Cardiac muscle cell (in vitro differentiated cells and primary cell): ENCODE data around the gene UBE2B. TPM values are rescaled to one million over a fixed set of nuclear protein-coding genes. Genes with fewer than 3 reads are reported as not detected.

ENCODE experiments used
- DNase-seq, 2 donors: peaks; one replicate each; pipeline versions ENCODE4 v3.0.0 to v3.0.0-alpha.2; 2010 to 2017; ENCODE audit warnings: low read depth in 1 of 2, low spot score in 1 of 2
- H3K27ac ChIP-seq: fragments of 200-600 bp; sonication (generic); 2 replicates; pipeline ENCODE4 v1.5.1; 2016
- H3K27me3 ChIP-seq: fragments of 200-600 bp; sonication (generic); 2 replicates; pipeline ENCODE4 v1.6.0; 2016; ENCODE audit warnings: control low read depth
- H3K36me3 ChIP-seq: fragments of 200-600 bp; sonication (generic); 2 replicates; pipeline ENCODE4 v1.5.1; 2016; ENCODE audit warnings: control low read depth
- H3K4me1 ChIP-seq: fragments of 200-600 bp; sonication (generic); 2 replicates; pipeline ENCODE4 v1.8.1; 2017; ENCODE audit warnings: low read depth, mild to moderate bottlenecking, mixed run types
- H3K4me3 ChIP-seq: fragments of 200-600 bp; sonication (generic); 2 replicates; pipeline ENCODE4 v1.5.1; 2016; ENCODE audit warnings: mild to moderate bottlenecking
- H3K9me3 ChIP-seq: fragments of 200-600 bp; sonication (generic); 2 replicates; pipeline ENCODE4 v1.5.1; 2017; ENCODE audit warnings: low read depth, mild to moderate bottlenecking, control low read depth
- polyA plus RNA-seq: library from polyadenylated mRNA; unstranded; fragments of >200 nt; fragmentation: Nextera tagmentation; extraction: Ambion mirVana; gene quantifications from 2 replicates; pipeline ENCODE4 v1.2.1, GENCODE V29; 2016
- total RNA-seq: library from RNA; depleted of rRNA; stranded (reverse); fragments of >200 nt; gene quantifications from 2 replicates; pipeline ENCODE4 v1.2.3, GENCODE V29; 2016
- TF ChIP-seq, protein P1 (sequence below): IDR thresholded peaks from 2 replicates; pipeline ENCODE4 v1.5.1; 2012; ENCODE audit warnings: low read depth, mild to moderate bottlenecking, low read length

UBE2B gene
- total and polyA plus RNA-seq, 2 experiments from 2014 or later = 17.8 to 164 TPM

DNA sequence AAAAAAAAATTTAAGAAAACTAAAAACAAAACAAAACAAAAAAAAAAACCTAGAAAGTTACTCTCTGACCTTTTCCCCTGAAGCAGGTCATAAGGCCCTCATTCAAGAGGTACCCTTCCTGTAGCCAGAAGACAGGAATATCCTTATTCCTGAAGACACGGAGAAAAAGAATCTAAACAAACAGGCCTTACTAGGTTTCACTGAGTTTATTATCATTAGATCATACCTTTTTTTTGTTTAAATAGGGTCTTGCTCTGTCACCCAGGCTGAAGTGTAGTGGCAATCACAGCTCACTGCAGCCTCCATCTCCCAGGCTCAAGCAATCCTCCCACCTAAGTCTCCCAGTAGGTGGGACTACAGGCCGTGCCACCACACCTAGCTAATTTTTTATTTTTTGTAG is 52.0 kb downstream of the UBE2B start:
- DNase-seq = no peak
- no peaks in the 10 kb centered on the region for H3K36me3 ChIP-seq
- H3K4me3 ChIP-seq = no peak overlapping the region
- TF ChIP-seq, protein P1, sequence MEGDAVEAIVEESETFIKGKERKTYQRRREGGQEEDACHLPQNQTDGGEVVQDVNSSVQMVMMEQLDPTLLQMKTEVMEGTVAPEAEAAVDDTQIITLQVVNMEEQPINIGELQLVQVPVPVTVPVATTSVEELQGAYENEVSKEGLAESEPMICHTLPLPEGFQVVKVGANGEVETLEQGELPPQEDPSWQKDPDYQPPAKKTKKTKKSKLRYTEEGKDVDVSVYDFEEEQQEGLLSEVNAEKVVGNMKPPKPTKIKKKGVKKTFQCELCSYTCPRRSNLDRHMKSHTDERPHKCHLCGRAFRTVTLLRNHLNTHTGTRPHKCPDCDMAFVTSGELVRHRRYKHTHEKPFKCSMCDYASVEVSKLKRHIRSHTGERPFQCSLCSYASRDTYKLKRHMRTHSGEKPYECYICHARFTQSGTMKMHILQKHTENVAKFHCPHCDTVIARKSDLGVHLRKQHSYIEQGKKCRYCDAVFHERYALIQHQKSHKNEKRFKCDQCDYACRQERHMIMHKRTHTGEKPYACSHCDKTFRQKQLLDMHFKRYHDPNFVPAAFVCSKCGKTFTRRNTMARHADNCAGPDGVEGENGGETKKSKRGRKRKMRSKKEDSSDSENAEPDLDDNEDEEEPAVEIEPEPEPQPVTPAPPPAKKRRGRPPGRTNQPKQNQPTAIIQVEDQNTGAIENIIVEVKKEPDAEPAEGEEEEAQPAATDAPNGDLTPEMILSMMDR = no peak
- no peaks in the 10 kb centered on the region for H3K9me3 ChIP-seq
- no peak overlapping the region for H3K27ac ChIP-seq
- no peaks in the 10 kb centered on the region for H3K27me3 ChIP-seq
- no peaks in the 10 kb centered on the region for H3K4me1 ChIP-seq

DNA sequence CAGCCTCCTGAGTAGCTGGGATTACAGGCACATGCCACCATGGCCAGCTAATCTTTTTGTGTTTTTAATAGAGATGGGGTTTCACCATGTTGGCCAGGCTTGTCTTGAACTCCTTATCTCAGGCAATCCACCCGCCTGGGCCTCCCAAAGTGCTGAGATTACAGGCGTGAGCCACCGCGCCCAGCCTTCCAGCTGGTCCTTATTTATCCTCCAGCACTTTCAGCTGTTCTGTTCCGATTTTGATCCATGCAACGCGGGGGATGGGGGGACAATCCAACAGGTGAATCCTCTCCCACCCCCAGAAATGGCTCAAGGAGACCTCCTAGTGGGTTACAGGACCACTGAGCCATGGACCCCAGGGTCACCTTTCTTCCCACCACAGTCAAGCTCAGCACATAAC is 55.0 kb downstream of the UBE2B start:
- no peak for DNase-seq
- Histone ChIP-seq H3K9me3 (no peaks in the 10 kb centered on the region), H3K4me3 (no peak overlapping the region), H3K36me3 (no peaks in the 10 kb centered on the region), H3K27me3 (no peaks in the 10 kb centered on the region), H3K27ac (no peak overlapping the region), H3K4me1 (no peaks in the 10 kb centered on the region)
- TF ChIP-seq, protein P1 = no peak

DNA sequence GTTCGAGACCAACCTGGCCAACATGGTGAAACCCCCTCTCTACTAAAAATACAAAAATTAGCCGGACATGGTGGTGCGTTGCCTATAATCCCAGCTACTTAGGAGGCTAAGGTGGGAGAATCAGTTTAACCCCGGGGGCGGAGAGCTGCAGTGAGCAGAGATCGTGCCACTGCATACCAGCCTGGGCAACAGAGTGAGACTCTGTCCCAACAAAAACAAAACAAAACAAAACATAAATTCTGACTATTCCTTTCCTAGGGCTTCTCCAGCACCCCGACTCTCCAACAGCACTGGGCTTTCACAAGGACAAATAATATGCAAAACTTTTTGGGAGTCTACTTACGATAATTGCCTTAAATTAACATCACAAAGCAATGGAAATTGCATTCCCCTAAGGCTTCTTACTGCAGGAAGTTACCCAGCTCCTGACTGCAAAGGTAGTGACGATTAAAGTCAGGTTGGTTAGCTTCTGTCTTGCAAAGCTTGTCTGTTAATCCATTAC is 56.2 kb downstream of the UBE2B start:
- TF ChIP-seq, protein P1 = no peak
- Histone ChIP-seq H3K9me3 (no peaks in the 10 kb centered on the region), H3K4me1 (no peaks in the 10 kb centered on the region), H3K4me3 (no peak overlapping the region), H3K27me3 (no peaks in the 10 kb centered on the region), H3K27ac (no peak overlapping the region), H3K36me3 (no peaks in the 10 kb centered on the region)
- no peak for DNase-seq

DNA sequence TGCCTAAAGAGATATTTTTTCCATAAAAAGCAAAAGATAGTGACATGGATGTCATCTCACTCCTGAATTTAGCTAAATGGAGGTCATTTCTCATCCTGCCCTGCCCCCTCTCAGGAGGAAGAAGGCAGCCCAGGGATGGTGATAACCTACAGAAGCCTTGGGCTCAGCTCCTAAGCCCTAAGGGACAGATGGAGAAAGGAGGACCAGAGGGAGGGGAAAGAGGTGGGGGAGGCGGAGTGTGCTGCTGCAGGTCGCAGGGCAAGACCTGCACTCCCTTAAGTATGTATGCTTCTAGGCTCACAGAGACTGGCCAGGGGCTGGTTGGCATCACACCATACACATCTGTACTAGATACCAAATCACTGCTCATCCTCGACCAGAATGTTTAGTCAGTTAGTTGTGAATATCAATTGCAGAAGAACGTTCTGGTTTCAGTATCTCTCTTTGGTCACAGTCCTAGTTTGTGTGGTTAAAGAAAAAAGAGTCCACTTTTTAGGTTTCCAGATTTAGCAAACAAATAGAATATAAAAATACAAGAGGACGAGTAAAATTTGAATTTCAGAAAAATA is 58.7 kb downstream of the UBE2B start:
- no peaks in the 10 kb centered on the region for H3K27me3 ChIP-seq
- no peaks in the 10 kb centered on the region for H3K9me3 ChIP-seq
- TF ChIP-seq, protein P1 = no peak
- H3K4me1 ChIP-seq = no peaks in the 10 kb centered on the region
- no peak overlapping the region for H3K4me3 ChIP-seq
- DNase-seq = no peak
- no peak overlapping the region for H3K27ac ChIP-seq
- no peaks in the 10 kb centered on the region for H3K36me3 ChIP-seq

DNA sequence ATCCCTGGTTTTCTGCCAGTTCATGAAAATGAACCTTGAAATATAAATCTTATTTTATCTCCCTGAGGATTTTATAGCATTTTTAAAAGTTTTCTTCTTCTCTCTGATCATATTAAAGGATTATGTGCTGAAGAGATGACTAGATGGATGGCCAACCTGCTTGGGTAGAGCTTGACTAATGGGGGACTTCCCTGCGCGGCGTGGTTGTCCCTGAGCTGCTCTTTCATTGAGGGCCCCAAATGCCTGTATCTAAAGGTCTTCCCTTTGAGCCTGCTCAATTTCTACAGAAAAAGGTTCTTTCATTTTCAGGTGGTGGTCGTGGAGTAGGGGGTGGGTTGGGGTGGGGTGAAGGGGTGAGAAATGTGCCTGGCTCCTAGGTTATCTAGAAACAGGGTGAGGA is 60.8 kb downstream of the UBE2B start:
- TF ChIP-seq, protein P1 = no peak
- peaks cover 10% of the 10 kb centered on the region for H3K4me1 ChIP-seq
- no peaks in the 10 kb centered on the region for H3K9me3 ChIP-seq
- no peak overlapping the region for H3K4me3 ChIP-seq
- no peaks in the 10 kb centered on the region for H3K27me3 ChIP-seq
- H3K36me3 ChIP-seq = no peaks in the 10 kb centered on the region
- H3K27ac ChIP-seq = no peak overlapping the region
- no peak for DNase-seq
